ENCODE results near the gene LEUTX.
A peak's percentile ranks its signal among the peaks of the same experiment; 100 is the strongest.
"Not testable (repeated sequence)": the region's sequence is repeated elsewhere in the genome, so short reads cannot be mapped to it uniquely, and the experiment has no call there.

LEUTX gene

DNA sequence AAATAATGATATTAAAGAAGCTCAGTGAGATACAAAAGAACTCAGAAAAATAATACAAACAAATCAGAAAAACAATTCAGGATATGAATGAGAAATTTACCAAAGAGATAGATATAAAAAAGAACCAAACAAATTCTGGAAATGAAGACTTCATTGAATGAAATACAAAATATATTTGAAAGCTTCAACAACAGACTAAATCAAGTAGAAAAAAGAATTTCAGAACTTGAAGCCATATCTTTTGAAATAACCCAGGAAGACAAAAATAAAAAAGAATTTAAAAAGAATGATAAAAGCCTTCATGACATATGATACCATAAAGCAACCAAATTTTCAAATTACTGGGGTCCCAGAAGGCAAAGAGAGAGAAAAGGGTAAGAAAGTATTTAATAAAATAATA lies 9.6 kb downstream of the LEUTX start:
- DNase-seq = no peak

GRCh38 chr19:39792999-39793546 lies 14.4 kb downstream of the LEUTX start:
- DNase-seq = no peak

DNA sequence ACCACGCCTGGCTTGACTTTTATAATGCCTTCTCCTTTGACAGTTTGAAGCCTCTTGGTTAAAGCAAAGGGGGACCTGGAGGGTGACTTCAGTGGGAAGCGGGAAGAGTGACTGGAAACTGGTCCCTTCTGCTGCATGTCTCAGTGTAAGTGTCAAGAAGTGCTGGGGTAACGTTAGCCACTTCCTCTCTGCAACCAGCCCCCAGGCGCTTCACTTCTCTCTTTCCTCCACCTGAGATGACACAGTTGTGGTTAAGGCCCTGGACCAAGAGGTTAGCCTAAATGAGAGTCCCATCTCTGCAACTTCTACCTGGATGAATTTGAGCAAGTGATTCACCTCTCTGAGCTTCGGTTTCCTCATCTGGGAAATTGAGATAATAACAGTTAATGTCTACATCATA lies 16.3 kb downstream of the LEUTX start:
- DNase-seq = no peak

- no peak for DNase-seq
Measured at GRCh38 chr19:39796000-39796498, 17.4 kb downstream of the LEUTX start.

GRCh38 chr19:39797083-39797482 lies 18.4 kb downstream of the LEUTX start:
- DNase-seq = no peak

- DNase-seq = no peak
Measured at GRCh38 chr19:39802958-39803357, 24.3 kb downstream of the LEUTX start.

- no peak for DNase-seq
Measured at GRCh38 chr19:39805104-39805503, 26.4 kb downstream of the LEUTX start.

GRCh38 chr19:39807846-39808364 lies 29.3 kb downstream of the LEUTX start:
- no peak for DNase-seq

DNA sequence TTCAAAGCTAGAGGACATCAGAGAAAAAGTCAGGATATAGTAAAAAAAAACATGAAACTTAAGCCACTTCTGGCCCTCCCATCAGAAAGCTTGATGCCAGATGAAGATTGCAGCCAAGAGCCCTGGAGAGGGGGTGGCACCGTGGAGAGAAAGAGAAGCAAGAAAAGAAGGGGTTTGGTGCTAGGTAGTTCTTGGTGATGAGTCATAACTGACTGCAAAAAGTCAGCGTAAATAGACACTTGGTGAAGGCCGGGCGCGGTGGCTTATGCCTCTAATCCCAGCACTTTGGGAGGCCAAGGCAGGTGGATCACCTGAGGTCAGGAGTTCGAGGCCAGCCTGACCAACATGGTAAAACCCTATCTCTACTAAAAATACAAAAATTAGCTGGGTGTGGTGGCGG lies 30.0 kb downstream of the LEUTX start:
- DNase-seq = not testable (repeated sequence)

DNA sequence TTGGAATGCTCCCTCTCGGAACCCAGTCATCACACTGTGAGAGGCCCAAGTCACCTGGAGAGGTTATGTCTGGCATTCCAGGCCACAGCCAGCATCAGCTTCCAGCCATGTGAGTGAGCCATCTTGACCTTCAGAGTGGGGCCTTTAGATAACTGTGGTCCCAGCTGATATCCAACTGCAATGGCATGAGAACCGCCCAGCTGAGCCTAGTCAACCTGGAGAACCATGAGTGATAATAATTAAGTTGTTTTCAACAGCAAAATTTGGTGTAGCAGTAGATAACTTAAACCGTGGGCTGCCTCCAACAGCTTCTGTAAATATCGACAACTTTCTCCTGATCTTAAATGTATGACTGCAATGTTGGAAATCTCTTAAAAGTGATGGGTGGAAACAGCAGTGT lies 30.7 kb downstream of the LEUTX start:
- no peak for DNase-seq

DNA sequence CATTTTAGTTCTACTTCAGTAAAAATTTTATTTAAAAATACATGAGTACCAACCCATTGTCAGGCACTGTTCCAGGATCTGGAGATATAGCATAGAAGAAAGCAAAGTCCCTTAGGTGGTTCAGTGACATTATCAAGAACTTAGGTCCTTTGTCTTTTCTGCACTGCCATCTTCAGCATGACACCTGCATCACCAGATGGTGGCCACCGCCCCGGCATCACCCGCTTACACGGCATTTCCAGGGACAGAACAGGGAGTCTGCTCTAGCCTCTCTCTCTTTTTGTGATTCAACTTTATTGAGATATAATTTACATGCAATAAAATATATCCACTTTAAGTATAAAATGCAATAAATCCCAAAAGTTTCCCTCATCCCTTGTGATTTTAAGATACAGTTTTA lies 31.8 kb downstream of the LEUTX start:
- no peak for DNase-seq

DNA sequence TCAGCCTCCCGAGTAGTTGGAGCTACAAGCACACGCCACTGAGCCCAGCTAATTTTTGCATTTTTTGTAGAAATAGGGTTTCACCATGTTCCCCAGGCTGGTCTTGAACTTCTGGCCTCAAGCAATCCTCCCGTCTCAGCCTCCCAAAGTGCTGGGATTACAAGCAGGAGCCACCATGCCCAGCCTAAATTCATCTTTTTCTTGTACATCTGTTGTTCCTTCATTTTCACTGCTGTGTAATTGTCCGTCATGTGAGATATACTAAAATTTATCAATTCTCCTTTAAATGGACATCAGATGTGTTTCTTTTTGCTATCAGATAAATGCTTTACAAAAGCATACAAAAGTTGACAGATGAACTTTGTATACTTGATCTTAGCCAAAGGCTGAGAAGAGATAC lies 32.4 kb downstream of the LEUTX start:
- no peak for DNase-seq

GRCh38 chr19:39813264-39813993 lies 34.8 kb downstream of the LEUTX start:
- DNase-seq = no peak

DNA sequence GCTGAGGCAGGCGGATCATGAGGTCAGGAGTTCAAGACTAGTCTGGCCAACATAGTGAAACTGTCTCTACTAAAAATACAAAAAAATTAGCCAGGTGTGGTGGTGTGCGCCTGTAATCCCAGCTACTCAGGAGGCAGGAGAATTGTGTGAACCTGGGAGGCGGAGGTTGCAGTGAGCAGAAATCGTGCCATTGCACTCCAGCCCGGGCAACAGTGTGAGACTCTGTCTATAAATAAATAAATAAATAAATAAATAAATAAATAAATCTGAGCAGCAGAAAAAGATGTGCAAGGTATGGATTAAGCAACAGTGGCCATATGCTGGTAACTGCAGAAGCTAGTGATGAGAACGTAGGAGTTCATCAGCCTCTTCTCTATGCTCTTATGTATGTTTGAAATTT lies 35.5 kb downstream of the LEUTX start:
- DNase-seq = not testable (repeated sequence)

GRCh38 chr19:39814595-39814994 lies 35.9 kb downstream of the LEUTX start:
- no peak for DNase-seq

GRCh38 chr19:39816287-39817048 lies 37.8 kb downstream of the LEUTX start:
- DNase-seq = no peak

DNA sequence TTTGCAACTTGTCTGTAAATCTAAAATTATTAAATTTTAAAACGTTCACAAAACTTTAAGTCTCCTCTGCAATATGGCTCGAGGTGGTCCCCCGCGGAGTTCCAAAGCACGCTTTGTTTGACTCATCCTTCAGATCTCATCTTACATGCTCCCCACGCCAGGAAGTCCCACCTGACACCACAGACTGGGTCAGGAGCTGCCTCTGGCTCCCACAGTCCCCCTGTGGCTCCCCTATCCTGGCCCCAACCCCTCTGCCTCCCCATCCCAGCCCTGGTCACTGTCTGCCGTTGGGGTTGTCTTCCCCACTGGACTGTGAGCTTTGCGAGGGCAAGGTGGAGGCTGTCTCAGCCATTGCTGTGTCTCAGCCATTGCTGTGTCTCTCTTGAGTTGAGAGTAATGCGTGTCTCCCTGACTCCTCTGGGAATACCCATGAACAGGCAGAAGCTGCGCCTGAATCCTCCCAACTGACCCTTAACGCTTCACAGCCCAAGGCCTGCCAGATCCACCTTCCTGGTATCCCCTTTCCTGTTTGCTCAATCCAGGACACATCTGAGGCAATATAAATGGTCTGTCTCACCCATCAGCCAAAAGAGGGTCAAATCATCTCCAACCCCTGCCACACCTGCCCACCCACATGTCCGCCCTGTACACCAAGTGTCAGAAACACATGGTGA lies 39.4 kb downstream of the LEUTX start:
- DNase-seq = no peak

DNA sequence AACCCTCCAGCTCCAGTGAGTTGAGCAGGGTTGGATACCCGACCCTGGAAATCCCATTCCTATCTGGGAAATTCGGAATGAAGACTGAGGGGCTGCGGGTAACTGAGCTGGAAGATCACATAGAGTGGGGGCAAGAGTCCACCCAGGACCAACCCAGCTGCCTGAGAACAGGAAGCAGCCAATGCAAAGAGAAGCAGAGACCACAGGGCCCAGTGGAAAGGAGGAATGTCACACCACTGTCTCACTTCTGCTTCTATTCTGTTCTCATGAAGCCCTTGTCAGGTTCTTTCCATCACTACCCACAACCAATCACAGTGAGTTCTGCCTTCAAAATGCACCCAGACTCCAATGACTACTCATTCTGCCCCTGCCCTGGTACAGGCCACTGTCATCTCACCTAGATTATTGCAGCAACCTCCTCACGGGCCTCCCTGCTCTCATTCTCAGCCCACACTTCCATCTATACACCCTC lies 40.0 kb downstream of the LEUTX start:
- DNase-seq = no peak

- no peak for DNase-seq
Measured at GRCh38 chr19:39819786-39820185, 41.1 kb downstream of the LEUTX start.

GRCh38 chr19:39820696-39821095 lies 42.0 kb downstream of the LEUTX start:
- no peak for DNase-seq

DNA sequence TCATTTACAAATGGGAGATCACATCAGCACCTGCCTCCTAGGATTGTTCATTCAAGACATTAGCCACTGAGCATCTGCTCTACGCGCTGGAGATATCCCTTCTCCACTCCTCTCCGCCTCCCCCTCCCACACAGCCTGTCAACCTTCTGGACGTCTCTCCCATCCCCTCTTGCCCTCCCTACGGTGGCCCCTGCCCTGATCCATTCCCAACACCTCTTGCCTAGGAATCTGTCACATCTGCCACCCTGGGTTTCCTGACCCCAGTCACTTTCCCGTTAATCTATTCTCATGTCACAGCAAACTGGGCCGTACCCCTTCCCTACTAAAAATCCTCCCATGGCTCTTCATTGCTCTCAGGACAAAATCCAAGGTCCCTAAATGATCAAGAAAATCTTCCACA lies 45.0 kb downstream of the LEUTX start:
- DNase-seq = no peak

DNA sequence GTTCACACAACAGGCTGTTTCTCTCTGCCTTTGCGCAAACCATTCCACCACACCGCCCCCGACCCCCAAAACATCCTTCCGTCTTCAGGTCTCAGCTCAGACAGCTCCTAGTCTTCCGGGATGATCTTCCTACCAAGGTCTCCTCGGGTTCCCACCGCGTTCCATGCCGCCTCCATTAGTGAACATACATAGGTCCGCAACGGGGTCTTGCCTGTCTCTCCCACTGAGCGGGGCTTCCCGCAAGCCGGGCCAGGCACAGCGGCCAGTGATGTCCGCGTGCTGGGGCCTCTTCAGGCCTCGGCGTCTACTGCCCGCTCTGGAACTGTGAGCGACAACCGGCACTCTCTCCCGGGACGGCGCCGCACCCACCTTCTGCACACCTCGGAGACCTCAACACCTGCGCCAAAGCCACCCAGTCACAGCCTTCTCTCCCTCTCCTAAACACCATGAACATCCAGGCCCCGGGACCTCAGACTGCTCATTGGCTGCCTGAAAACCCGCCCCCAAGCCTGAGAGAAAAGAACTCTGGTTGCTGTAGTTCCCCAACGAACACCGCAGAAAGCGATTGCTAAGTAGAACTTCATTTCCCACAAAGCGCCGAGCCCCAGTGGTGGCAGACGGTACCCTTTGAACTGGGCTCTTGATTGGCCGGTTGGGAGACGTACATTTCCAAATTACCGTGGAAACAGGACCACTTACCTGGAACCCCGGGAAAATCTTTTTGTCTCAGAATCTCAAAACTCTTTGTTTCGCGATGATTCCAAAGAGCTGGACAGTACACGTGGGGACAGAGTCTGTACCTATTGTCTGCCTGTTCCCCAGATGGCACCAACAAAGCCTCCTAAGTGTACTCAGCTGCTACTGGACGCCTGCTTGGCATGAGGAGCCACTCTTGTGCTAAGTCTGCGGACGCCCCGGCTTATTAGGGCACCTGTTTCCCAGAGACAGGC lies 45.8 kb downstream of the LEUTX start:
- peak; percentile 85 for DNase-seq

All from NCI-H1048 (cell line).